ENCODE data around the gene SCUBE2.
A peak's percentile ranks its signal among the peaks of the same experiment; 100 is the strongest.
"Not testable (repeated sequence)": the region's sequence is repeated elsewhere in the genome, so short reads cannot be mapped to it uniquely, and the experiment has no call there.

The SCUBE2 gene

DNA sequence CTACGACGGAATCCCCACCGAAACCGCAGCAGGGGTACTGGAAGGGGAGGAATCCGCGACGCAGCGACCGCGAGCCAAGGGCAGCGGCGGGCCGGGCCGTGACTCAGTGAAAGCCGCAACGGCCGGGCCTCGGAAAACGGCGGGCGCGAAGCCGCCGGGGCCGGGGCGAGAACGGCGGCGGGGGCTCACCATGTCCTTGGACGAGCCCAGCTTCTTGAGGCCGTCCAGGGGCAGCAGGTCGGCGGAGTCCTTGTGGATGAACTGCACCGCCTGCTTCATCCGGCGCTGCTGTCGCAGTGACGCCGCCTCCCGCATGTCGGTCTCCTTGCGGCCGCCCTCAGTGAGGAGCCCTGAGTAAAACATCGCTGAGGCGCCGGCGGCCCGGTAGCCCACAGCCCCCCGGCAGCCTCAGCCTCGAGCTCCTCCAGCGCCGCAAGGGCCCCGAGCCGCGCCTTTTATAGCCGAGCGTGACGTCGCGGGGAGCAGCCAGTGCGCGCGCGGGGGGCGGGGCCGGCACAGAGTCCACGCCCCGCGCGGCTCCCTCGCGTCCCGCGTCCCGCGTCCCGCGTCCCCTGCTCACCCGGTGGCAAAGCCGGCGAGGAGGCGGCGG lies 87.7 kb downstream of the SCUBE2 start, which contains the start of gene NRIP3:
Gene NRIP3, minus strand, starts transcription at position 429 of the 610 bp plus-strand sequence. Its CDS starts 66 bp downstream, at position 363.
- peak; percentile 14 for DNase-seq

DNA sequence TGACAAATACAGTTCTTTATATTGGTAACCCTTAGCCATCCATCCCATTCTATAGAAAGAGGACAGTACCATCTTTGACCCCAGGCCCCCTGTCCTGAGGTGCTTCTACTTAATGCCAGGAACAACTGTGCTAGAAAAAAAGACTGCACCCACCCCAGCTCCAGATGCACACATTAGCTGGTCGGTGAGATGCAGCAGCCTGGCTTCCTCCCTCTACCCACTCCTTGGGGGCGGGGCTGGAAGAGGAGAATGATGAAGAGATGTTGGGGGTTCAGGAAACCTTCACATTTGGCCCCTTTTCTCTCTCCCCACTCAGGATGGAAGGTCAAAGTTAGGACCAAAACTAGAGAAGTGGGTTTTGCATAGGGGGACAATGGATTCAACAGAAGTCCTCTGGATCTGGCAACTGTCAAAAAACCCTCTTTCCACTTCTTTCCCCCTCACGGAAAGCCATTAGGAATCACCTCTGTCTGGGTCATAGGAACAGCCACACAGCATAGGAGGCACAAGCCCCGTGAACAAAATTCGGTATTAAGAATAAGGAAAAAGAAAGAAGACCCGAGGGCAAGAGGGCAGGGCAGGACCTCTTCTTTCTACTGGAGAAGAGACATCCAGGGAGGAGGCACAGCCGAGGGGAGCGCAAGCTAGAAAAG lies 88.4 kb downstream of the SCUBE2 start:
- no peak for DNase-seq

DNA sequence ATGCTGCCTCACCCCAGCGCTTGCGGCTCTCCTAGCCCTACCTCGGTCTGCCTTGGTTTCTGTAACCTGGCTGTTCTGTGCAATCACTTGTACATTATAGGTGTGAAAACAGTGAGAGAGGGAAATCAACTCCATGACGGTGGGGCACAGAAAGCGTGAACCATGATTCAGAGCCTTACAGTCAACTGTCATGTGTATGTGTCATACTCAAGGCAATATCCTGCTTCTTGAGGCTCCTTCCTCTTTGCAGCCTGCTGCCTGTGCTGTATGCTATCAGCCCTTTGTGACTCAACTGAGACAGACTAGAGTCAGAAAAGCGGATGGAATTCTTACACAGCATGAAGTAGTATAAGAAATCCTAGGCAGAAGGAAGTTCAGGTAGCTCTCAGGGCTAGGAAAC lies 89.7 kb downstream of the SCUBE2 start:
- no peak for DNase-seq

DNA sequence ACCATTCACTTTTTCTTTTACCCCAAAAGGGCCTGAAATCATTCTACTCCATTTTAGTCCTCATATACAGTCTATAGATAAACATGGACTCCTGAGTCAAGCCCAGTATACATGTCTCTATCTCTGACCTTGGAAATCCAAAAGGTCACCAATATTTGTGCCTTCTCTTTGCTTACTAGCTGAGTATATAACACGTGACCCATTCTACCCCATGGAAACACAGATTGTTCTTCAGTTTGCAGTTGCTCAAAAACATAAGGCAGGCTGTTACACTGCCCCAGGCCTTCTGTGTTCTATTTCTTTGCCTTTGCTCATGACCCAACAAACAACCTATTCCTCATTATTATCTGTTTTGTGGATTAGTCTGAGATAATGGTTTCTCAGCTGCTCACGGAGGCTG lies 93.4 kb downstream of the SCUBE2 start:
- DNase-seq, result no peak

DNA sequence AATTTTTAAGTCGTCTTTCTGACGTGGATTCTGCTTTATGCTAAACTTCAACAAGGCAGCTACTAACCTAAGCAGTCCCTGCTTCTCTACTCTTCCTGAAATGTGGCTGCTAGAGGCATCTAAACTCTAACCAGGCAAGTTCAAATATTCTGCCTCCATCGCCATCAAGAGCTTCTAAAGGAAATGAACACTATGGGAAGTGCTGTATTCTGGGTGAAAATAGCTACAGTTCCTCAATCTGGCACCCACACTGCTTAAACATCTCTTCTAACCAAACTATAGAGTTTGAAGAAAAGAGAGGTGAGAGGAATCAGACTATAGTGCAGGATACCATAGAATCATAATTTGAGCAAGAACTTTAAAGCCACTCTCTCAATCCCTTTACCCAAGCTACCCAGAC lies 93.9 kb downstream of the SCUBE2 start:
- no peak for DNase-seq

DNA sequence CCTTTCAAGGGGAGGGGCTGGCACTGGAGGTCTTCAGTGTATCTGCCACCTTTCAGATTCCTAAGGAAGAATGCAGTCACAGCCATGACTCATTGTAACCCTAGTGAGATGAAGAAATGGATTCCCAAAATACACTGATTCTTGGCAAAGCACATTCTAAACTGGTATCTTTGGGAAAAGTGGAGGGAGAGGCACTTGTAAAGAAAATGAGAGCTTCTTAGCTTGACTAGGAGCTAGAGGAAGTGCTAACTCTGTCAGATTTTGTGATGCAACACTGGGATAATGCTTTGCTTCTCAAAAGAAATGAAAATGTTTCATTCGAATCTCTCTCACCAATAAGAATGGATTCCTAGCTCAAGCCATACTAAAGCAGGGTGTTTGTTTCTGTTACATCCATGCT lies 101.9 kb downstream of the SCUBE2 start:
- DNase-seq, result no peak

DNA sequence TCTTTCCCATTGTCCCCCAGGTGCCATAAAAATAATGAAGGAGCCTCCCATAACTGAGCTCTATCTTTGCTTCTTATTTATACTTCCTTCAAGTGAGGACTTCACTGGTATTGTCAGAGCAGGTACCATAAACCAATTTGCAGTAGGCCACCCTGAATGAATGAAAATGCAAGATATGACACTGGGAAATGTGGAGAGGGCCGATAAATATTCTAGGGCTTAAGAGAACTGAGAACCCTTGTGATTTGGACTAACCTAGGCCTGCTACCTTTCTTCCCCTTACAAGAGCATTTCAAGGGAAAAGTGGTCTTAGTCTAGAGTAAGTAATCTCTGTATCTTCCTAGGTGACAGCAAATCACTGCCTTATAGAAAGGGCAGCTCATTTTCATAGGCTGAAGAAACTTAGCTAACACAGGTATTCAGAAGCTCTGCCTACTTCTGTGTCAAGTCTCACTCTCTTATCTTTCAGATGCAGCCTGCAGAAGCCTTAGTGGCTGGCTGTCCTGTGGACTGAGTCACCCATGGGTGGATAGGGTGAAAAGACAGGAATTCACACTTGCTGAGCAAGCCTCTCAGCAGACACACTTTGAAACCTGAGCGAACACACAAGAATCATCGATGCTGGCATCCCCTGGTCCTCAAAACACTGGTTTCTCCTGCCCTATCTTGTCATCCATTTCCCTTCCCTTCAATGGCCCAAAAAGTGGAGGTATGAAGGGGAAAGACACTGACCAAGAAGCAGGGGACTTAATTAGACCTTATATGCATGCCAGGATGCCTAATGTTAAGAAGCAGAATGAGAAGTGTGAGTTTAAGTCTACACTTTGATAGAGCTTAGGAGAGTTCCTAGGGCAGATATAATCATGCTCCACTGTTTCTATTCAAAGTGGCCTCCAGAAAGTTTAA lies 102.8 kb downstream of the SCUBE2 start:
- no peak for DNase-seq

DNA sequence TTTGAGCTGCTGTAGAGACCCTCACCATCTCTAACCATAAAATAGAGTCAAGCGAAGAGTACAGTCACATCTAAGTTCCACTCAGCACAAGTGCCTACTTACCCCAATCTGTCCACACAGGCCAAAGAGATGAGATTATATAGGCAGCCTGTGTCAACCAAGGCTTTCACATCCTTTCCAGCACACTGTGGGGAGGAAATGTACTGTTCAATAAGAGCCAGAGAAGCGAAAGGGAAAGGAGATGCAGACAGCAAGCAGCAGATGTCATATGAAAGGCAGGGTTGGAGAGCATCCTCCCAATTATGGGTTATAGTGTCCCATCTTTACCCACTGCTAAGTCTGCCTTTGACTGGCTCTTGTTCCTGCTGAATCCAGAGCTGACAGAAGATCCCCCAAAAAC lies 104.0 kb downstream of the SCUBE2 start:
- DNase-seq, result no peak

DNA sequence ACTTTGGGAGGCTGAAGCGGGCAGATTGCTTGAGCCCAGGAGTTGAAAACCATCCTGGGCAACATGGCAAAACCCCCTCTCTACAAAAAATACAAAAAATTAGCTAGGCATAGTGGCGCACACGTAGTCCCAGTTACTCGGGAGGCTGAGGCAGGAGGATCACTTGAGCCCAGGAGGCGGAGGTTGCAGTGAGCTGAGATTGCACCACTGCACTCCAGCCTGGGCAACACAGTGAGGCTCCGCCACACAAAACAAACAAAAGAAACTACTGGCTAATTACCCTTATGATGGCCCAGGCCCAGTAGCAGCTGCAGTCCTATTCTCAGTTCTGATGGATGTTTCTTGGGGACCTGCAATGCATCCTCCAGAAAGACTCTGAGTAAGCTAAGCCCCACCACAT lies 104.6 kb downstream of the SCUBE2 start:
- DNase-seq, result not testable (repeated sequence)

DNA sequence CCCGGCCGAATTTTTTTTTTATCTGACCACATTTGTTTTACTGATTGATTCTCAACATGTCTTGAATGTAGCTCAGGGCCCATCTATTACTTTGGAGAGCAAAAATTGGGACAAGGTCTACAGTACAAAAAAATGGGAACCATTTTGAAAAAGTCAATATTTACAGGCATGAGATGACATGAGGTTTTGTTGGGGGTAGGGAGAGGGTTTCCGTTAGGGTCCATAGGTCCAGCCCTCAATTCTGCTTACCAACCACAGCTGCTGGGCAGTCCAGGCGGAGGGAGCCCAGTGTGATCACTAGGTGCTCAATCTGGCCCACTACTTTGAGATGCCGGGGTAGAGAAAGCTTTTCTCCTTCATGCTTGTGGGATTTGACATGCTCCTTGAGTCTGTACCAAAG lies 105.9 kb downstream of the SCUBE2 start:
- DNase-seq, result no peak

DNA sequence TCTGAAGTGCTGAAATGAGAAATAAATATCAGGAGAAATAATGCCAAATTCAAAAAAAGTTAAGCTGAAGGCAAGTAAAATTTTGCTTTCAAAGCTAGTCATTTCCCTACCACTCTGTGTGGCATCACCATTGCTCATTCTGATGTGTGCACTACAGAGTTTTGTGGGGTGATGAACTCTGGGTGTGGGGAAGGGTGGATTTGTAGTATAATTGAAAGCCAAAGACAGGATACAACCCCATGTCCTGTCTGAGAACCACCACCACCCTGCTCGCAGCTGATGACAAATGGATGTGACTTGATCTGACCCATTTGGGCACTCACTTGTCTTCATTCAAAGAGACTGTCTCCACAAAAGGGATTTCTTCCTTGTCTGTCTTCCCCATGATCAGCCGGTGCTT lies 107.8 kb downstream of the SCUBE2 start:
- no peak for DNase-seq

DNA sequence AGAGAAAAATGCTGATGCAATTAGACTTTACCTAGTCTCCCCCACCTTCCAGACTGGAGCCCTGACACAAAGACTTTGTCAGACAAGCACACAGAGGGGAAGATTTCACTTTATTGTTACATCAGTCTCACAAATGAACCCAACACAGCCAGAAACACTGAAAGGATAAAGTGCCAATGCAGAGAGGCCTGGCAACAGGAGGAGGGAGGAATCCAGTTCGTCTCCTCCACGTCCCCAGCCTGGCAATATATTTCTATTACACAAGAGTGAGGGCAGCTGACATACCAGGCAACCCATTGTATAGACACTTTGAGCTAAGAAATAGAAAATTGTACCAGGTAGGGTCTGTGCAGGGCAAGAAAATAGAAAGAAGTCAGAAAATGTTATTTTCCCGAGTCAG lies 110.9 kb downstream of the SCUBE2 start:
- DNase-seq, result no peak

DNA sequence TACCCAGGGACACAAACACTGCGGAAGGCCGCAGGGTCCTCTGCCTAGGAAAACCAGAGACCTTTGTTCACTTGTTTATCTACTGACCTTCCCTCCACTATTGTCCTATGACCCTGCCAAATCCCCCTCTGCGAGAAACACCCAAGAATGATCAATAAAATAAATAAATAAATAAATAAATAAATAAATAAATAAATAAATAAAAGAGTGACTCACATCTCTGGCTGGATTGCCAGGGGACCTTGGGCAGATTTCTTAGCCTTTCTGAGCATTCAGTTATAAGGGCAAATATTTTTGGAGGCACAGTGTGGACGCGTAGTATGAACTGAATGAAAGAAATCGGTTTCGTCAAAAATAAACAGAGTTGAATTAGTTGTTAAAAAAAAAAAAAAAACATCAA lies 112.0 kb downstream of the SCUBE2 start:
- not testable (repeated sequence) for DNase-seq

DNA sequence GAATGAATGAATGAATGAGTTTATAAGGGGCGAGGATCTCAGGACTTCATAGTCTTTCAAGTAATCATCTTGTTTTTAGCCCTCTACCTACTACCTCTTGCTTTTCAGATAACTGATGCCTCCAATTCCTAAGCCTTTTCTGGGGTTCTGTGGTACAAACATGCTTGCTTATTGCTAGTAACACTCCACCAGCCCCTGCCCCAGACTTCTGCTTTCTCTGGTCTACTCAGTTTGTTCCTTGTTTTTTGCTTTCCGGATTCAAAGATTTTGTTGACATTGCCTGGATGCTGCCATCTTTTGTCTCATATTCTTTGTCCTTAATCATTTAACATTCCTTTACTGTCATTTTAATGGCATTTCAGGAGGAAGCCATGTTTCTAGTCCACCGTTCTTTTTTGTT lies 118.3 kb downstream of the SCUBE2 start:
- DNase-seq, result no peak

DNA sequence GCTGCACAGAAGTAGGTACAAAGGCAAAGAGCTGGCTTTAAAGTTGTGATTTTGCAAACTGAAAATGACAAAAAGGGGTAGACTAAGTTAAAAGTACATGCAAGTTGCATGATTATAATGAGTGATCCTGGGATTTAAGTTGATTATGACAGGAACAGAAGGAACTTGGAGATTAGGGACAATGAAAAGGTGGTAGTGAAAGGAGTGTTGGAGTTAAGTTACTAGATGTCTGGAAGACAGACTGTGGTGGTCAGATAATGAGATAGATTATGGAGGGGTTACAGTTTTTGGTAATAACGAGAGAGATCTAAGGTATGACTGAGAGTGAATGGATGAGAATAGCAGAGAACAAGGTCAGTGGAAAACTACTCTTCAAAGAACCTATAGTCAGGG lies 119.5 kb downstream of the SCUBE2 start:
- no peak for DNase-seq

DNA sequence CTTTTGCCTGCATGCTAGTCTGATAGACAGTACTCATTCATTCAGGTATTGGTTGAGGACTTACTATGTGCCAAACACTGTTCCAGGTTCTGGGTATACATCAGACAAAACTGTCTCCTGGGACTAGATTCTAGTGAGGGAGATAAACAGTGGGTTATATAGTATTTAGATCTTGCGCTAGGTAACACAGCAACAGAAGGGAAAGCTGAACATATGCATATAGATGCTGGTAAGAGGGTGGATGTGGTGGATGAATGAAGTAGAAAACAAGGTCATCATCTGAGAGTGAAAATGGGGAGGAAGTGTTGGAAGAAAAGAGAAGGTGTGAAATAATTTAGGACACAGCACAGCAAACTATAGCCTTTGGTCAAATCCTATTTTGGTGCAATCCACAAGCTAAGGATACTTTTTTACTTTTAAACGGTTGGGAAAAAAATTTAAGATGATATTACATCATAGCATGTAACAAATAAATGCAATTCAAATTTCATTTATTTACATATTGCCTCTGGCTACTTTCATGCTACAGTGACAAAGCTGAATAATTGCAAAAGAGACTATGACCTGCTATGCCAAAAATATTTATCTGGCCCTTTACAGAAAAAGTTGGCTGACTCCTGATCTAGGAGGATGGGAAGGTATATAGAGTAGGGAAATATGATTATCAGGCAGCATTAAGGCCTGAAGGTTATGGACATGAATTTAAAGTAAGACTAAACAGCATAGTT lies 120.0 kb downstream of the SCUBE2 start:
- no peak for DNase-seq

Data from NCI-H748 treated with DMSO at 0.1 percent for 48 hours (cell line).